ENCODE measurements around the gene XRCC3. TPM values are rescaled to one million over a fixed set of nuclear protein-coding genes. Genes with fewer than 3 reads are reported as not detected.

Gene XRCC3
- total RNA-seq, 1 donor from 2014 or later: 6.9 TPM

DNA sequence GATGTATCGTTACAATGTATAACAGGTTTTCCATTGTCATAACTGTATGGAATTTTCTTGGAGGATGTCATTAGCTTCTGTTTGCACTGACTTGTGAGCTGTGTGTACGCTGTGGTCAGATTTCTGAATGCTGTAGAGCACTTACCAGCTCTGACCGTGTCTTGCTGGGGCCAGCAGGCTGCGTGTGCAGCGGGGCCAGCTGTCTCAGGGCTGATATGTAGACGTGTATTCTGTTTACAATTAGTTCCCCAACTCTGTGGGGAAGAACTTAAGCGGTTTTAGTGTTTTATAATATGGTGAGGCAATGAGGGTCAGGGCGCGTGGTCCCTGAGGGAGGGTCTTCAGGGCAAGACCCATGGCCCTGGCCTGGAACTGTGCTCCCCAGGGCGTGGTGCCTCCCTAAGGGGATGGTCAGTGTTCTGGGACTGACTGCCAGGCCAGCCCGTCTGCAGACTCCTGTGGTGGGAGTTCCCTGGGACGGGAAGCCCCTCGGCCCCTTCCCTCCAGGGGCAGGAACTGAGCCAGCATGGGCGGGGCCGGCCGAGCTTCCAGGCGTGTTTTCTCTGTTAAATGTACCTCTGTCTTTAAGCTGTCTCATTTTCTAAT lies 18.7 kb downstream of the XRCC3 start:
- no peak for DNase-seq (ENCODE audit: extremely low spot score in 2 of 2)
- TF ChIP-seq POLR2AphosphoS5 (IDR thresholded peaks at IDR 0.05; ENCODE audit: insufficient read depth in 1 of 2, low read depth in 1 of 2): peak; percentile 32 to 71
- no peak for TF ChIP-seq POLR2A (IDR thresholded peaks at IDR 0.05)
- TF ChIP-seq, protein P1, sequence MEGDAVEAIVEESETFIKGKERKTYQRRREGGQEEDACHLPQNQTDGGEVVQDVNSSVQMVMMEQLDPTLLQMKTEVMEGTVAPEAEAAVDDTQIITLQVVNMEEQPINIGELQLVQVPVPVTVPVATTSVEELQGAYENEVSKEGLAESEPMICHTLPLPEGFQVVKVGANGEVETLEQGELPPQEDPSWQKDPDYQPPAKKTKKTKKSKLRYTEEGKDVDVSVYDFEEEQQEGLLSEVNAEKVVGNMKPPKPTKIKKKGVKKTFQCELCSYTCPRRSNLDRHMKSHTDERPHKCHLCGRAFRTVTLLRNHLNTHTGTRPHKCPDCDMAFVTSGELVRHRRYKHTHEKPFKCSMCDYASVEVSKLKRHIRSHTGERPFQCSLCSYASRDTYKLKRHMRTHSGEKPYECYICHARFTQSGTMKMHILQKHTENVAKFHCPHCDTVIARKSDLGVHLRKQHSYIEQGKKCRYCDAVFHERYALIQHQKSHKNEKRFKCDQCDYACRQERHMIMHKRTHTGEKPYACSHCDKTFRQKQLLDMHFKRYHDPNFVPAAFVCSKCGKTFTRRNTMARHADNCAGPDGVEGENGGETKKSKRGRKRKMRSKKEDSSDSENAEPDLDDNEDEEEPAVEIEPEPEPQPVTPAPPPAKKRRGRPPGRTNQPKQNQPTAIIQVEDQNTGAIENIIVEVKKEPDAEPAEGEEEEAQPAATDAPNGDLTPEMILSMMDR (IDR thresholded peaks at IDR 0.05): no peak
- Histone ChIP-seq H3K9me3 (no peaks in the 10 kb centered on the region), H3K4me1 (peaks cover 62% of the 10 kb centered on the region), H3K36me3 (peaks cover 7 to 52% of the 10 kb centered on the region in 2 donors), H3K27me3 (no peaks in the 10 kb centered on the region), H3K4me3 (no peak overlapping the region), H3K27ac (peak overlapping the region; percentile 62)
- intact Hi-C loops (cut with DNase I): no loop called here

DNA sequence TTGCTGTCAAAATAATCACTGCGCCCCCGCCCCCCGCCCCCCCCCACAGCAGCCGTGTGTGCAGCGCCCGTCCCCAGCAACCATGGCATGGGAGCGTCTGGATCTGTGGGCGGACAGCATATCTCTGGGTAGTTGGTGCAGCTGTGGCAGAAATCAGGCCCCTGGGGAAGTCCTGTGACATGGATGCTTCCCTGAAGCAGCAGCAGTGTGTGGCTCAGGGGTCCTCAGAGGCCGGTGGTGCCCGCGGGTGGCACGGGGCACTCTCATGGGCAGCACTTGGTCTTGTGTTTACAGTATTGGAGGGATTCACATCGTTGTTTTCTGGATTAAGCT lies 19.2 kb downstream of the XRCC3 start:
- Histone ChIP-seq H3K27me3 (no peaks in the 10 kb centered on the region), H3K36me3 (peaks cover 7 to 48% of the 10 kb centered on the region in 2 donors), H3K27ac (peak overlapping the region; percentile 62), H3K4me3 (no peak overlapping the region), H3K9me3 (no peaks in the 10 kb centered on the region), H3K4me1 (peaks cover 63% of the 10 kb centered on the region)
- intact Hi-C loops (cut with DNase I): no loop called here
- TF ChIP-seq POLR2A (IDR thresholded peaks at IDR 0.05) (no peak), POLR2AphosphoS5 (IDR thresholded peaks at IDR 0.05; ENCODE audit: insufficient read depth in 1 of 2, low read depth in 1 of 2) (no peak)
- TF ChIP-seq, protein P1 (IDR thresholded peaks at IDR 0.05): no peak
- DNase-seq (ENCODE audit: extremely low spot score in 2 of 2): no peak

DNA sequence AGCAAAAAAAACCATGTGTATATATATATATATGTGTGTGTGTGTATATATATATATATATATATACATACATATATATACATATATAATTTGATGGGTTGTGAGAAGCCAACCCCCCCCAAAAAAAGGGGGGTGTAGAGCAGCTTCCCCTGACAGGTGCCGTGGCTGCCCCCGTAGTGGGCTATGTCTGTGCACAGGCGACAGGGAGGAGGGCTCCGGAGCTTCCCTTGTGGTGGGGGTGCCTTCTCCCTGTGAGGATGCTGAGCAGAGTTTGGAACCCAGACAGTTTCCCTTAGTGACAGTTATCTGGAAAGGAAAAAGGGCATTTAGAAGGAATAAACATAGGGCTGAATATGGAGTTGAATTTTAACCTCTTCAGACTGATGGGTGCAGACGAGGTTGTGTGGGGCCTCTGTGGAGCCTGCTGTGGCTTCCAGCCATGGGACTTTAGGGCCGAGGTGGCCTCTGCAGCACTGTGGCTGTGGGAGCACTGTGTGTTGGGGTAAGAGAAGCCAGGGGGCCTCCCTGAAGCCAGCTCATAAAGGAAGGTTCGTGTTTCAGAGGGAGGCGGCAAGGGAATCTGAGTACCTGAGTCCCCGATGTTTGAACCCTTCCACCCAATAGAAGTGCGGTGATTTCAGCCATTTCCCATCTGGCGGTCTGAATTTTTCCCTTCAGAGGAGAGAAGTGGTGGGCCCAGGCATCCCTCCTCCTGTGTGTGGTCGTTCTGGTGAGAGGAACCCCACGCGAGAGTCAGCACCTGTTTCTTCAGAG lies 19.8 kb downstream of the XRCC3 start:
- peaks cover 7 to 42% of the 10 kb centered on the region in 2 donors for H3K36me3 ChIP-seq
- no peaks in the 10 kb centered on the region for H3K27me3 ChIP-seq
- DNase-seq (ENCODE audit: extremely low spot score in 2 of 2): no peak
- H3K27ac ChIP-seq: peak overlapping the region; percentile 62
- no peak overlapping the region for H3K4me3 ChIP-seq
- H3K9me3 ChIP-seq: no peaks in the 10 kb centered on the region
- no peak for TF ChIP-seq POLR2A (IDR thresholded peaks at IDR 0.05)
- TF ChIP-seq POLR2AphosphoS5 (IDR thresholded peaks at IDR 0.05; ENCODE audit: insufficient read depth in 1 of 2, low read depth in 1 of 2): no peak
- TF ChIP-seq, protein P1 (IDR thresholded peaks at IDR 0.05): no peak
- intact Hi-C loops (cut with DNase I): no loop called here
- H3K4me1 ChIP-seq: peaks cover 63% of the 10 kb centered on the region

DNA sequence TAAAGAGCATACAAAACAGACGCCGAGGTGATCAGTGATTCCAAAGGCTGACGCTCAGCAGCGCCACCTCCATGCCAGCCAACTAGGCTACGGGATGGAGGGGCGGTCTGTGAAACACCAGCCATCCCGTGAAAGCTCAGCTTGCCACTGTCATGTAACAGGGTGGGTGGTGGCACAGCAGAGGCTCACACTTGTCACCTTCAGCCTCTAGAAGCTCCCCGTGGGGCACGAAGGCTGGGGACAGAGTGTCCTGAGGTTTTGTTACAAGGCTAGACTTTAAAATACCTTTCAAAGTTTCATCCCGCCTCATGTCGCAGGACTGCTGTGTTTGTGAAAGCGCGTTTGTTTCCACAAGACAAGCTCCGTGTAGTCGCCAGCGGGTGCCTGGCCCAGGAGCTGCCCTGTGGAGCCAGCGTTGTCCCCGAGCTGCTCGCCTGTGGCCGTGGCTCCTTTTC lies 20.7 kb downstream of the XRCC3 start:
- H3K4me1 ChIP-seq: peaks cover 69% of the 10 kb centered on the region
- no peak overlapping the region for H3K27ac ChIP-seq

More for the DNA sequence above, 20.7 kb downstream of the XRCC3 start:
- Histone ChIP-seq H3K36me3 (peaks cover 7 to 34% of the 10 kb centered on the region in 2 donors), H3K4me3 (no peak overlapping the region), H3K27me3 (no peaks in the 10 kb centered on the region), H3K9me3 (no peaks in the 10 kb centered on the region)
- TF ChIP-seq POLR2AphosphoS5 (IDR thresholded peaks at IDR 0.05; ENCODE audit: insufficient read depth in 1 of 2, low read depth in 1 of 2) (no peak), POLR2A (IDR thresholded peaks at IDR 0.05) (no peak)
- TF ChIP-seq, protein P1 (IDR thresholded peaks at IDR 0.05): no peak
- no peak for DNase-seq (ENCODE audit: extremely low spot score in 2 of 2)
- intact Hi-C loops (cut with DNase I): no loop called here

Measured in vagina (tissue), 2 donors.